ENCODE data around the gene SNX2. TPM values are rescaled to one million over a fixed set of nuclear protein-coding genes. Genes with fewer than 3 reads are reported as not detected.

The SNX2 gene
- total and polyA plus RNA-seq, 2 donors (not counting 1 experiment from before 2014, with no cell fraction given), result 107 to 266 TPM

DNA sequence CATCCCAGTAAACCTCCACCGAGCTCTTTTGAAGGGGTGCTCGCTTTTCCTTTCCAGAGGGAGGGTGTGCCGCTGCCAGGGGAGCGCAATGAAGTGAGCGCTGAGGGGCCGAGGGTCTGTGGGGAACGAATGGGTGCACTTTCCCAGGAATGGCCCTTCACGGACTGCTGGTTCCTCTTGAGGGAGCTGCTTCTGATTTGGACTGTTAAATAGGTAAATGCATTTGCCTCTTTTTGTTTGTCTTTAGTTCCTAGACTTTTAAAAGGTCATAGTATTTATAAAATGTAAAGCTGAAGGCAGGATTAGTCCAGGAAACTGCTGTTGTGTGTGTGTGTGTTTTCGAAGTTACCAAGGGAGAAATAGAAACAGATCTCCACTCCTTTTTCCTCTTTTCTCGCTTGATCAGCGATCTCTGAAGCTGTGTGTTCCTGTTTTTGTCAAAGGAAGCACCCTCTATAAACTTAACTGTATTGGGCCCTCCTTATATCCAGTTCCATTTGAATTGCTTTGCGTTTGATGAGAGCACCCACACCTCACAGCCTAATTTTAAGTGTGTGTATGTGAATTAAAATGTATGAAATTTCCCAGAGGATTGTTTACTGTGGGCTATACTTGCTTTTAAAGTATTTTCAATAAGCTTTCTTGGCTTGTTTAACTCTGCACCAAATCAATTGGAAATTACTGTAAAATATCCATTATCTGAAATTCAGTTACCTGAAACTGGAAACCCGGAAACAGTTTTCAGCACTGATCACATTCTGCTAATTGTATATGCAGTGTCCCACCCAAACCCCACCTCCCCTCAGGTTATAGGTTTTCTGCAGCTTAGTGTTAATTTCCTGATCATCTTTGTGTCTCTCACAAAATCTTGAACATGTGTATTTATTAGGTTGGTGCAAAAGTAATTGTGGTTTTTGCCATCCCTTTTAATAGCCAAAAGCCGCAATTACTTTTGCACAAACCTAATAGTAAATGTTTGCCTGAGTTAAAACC is 966 bp downstream of the SNX2 start:
- no peak for TF ChIP-seq EZH2 (IDR thresholded peaks at IDR 0.05; ENCODE audit: borderline replicate concordance, insufficient read depth, low read depth, low read length, poor library complexity, severe bottlenecking)
- TF ChIP-seq, protein P1, sequence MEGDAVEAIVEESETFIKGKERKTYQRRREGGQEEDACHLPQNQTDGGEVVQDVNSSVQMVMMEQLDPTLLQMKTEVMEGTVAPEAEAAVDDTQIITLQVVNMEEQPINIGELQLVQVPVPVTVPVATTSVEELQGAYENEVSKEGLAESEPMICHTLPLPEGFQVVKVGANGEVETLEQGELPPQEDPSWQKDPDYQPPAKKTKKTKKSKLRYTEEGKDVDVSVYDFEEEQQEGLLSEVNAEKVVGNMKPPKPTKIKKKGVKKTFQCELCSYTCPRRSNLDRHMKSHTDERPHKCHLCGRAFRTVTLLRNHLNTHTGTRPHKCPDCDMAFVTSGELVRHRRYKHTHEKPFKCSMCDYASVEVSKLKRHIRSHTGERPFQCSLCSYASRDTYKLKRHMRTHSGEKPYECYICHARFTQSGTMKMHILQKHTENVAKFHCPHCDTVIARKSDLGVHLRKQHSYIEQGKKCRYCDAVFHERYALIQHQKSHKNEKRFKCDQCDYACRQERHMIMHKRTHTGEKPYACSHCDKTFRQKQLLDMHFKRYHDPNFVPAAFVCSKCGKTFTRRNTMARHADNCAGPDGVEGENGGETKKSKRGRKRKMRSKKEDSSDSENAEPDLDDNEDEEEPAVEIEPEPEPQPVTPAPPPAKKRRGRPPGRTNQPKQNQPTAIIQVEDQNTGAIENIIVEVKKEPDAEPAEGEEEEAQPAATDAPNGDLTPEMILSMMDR (IDR thresholded peaks at IDR 0.05), result no peak
- 1% methylated on average over 8 of the region's 14 CpGs for WGBS (ENCODE audit: insufficient coverage)
- Mint-ChIP-seq H3K27ac (peak overlapping the region; percentile 86), H3K4me3 (peak overlapping the region; percentile 89), H3K9me3 (ENCODE audit: insufficient read depth) (no peaks in the 10 kb centered on the region), H3K27me3 (no peaks in the 10 kb centered on the region), H3K4me1 (peaks cover 42% of the 10 kb centered on the region)
- intact Hi-C loops (cut with micrococcal nuclease), result loop anchor here (1.0 to 10.0 kb wide), 8 partner anchors 15 to 811 kb away; partner anchors contain the start of genes CEP120, CSNK1G3, SNX24 and SRFBP1
- Histone ChIP-seq H3K79me2 (ENCODE audit: control insufficient read depth, insufficient read depth, low read length) (peaks cover 61% of the 10 kb centered on the region), H3K4me3 (ENCODE audit: control extremely low read depth in 1 of 5, extremely low read depth in 1 of 5, insufficient read depth in 1 of 5, low read depth in 2 of 5, low read length in 4 of 5) (peak overlapping the region; percentile 95 to 100 (median 99)), H3K36me3 (replicated peaks in 1 of 2; ENCODE audit: control extremely low read depth in 1 of 2, control insufficient read depth in 1 of 2, extremely low read depth in 1 of 2, insufficient read depth in 2 of 2, low read length in 1 of 2) (peaks cover 0 to 14% of the 10 kb centered on the region in 2 experiments), H3K4me1 (ENCODE audit: control insufficient read depth in 2 of 2, insufficient read depth in 2 of 2, low read length in 2 of 2) (peaks cover 25 to 31% of the 10 kb centered on the region in 2 donors), H3K4me2 (replicated peaks; ENCODE audit: low read depth, low read length, poor library complexity, severe bottlenecking) (peak overlapping the region; percentile 79), H3K27me3 (replicated peaks in 1 of 4; ENCODE audit: control extremely low read depth in 1 of 4, control insufficient read depth in 3 of 4, insufficient read depth in 4 of 4, low read length in 3 of 4) (no peaks in the 10 kb centered on the region), H3K27ac (ENCODE audit: low read length in 2 of 2) (peak overlapping the region; percentile 100), H4K20me1 (ENCODE audit: control insufficient read depth, insufficient read depth, low read length, poor library complexity, severe bottlenecking) (peaks cover 28% of the 10 kb centered on the region), H3K9me3 (ENCODE audit: control extremely low read depth in 1 of 3, control insufficient read depth in 2 of 3, insufficient read depth in 1 of 3, low read length in 2 of 3) (no peaks in the 10 kb centered on the region), H3K9ac (ENCODE audit: low read length) (peak overlapping the region; percentile 100), H2AFZ (ENCODE audit: insufficient read depth, low read depth, low read length, poor library complexity, severe bottlenecking) (peak overlapping the region; percentile 69)
- DNase-seq, result peak; percentile 85
- peak; percentile 29 for ATAC-seq (ENCODE audit: low read depth)
- POLR2A ChIA-PET, result interaction anchor here (0.6 to 2.2 kb wide), 3 partner anchors 15 to 78 kb away, joined by 3 to 11 read pairs (median 11); no protein-coding TSS in a partner anchor
- CTCF ChIA-PET, result interaction anchor here (1.0 to 4.0 kb wide), 6 partner anchors 12 to 648 kb away, joined by 3 to 54 read pairs (median 4); partner anchors contain the start of gene CEP120

Data from B cell (primary cell).